K562 (cell line): ENCODE data around the gene AMIGO1. TPM values are rescaled to one million over a fixed set of nuclear protein-coding genes. Genes with fewer than 3 reads are reported as not detected.

Experiments used
- BCOR ChIP-seq: fragments of 450-650 bp; IDR thresholded peaks from 2 replicates; pipeline ENCODE4 v1.6.1; 2016
- BRF2 ChIP-seq: IDR thresholded peaks from 3 replicates; pipeline ENCODE4 v1.6.1; 2011; ENCODE audit warnings: borderline replicate concordance, mild to moderate bottlenecking; ENCODE audit not compliant: insufficient read length, insufficient read depth
- C11orf30 ChIP-seq: fragments of 450-650 bp; IDR thresholded peaks from 2 replicates; pipeline ENCODE4 v1.6.1; 2016; ENCODE audit warnings: low read depth, mild to moderate bottlenecking
- GMEB1 ChIP-seq: fragments of 250-450 bp; sonication (Bioruptor Pico); IDR thresholded peaks from 2 replicates; pipeline ENCODE4 v1.4.0; 2020; ENCODE audit warnings: mild to moderate bottlenecking
- HDGF ChIP-seq: fragments of 450-650 bp; IDR thresholded peaks from 2 replicates; pipeline ENCODE4 v1.6.1; 2016
- HOXB6 ChIP-seq: fragments of 250-450 bp; sonication (Bioruptor Pico); IDR thresholded peaks from 2 replicates; pipeline ENCODE4 v1.5.1; 2022; ENCODE audit warnings: mild to moderate bottlenecking, borderline replicate concordance
- HSF4 ChIP-seq: fragments of 250-450 bp; sonication (Bioruptor Pico); IDR thresholded peaks from 2 replicates; pipeline ENCODE4 v2.1.2; 2022; ENCODE audit warnings: mild to moderate bottlenecking, moderate library complexity, borderline replicate concordance
- KDM1A ChIP-seq, 2 experiments: fragments of 450-650 bp; IDR thresholded peaks; 2 replicates each; pipeline ENCODE4 v1.6.1; 2016; ENCODE audit warnings: mild to moderate bottlenecking in 2 of 2
- KLF1 ChIP-seq: fragments of 450-650 bp; IDR thresholded peaks from 2 replicates; pipeline ENCODE4 v1.6.1; 2016; ENCODE audit warnings: missing genetic modification characterization, missing compliant biosample characterization
- MTA3 ChIP-seq: fragments of 450-650 bp; formaldehyde crosslinking; IDR thresholded peaks from 2 replicates; pipeline ENCODE4 v1.6.1; 2017; ENCODE audit warnings: mild to moderate bottlenecking, borderline replicate concordance
- NR0B1 ChIP-seq: fragments of 450-650 bp; IDR thresholded peaks from one replicate; pipeline ENCODE4 v1.6.1; 2018; ENCODE audit warnings: mild to moderate bottlenecking, moderate library complexity; ENCODE audit not compliant: partially characterized antibody
- PHF20 ChIP-seq: fragments of 450-650 bp; IDR thresholded peaks from 2 replicates; pipeline ENCODE4 v1.6.1; 2018; ENCODE audit not compliant: partially characterized antibody
- POLR2AphosphoS5 ChIP-seq: IDR thresholded peaks from 2 replicates; pipeline ENCODE4 v1.6.1; 2011; ENCODE audit warnings: mild to moderate bottlenecking, low read depth, low read length, moderate library complexity; ENCODE audit not compliant: control insufficient read depth, insufficient read depth
- POLR2G ChIP-seq: fragments of 200-400 bp; formaldehyde crosslinking; IDR thresholded peaks from 2 replicates; pipeline ENCODE4 v1.6.1; 2017; ENCODE audit warnings: low read depth, mild to moderate bottlenecking, antibody characterized with exemption, low read length, moderate library complexity
- POU5F1 ChIP-seq: fragments of 150-350 bp; IDR thresholded peaks from 2 replicates; pipeline ENCODE4 v1.6.1; 2014; ENCODE audit warnings: borderline replicate concordance, low read length, low read depth, mild to moderate bottlenecking; ENCODE audit not compliant: partially characterized antibody
- SMAD4 ChIP-seq: fragments of 250-450 bp; sonication (Bioruptor Pico); conservative IDR thresholded peaks from 2 replicates; pipeline ENCODE4 v1.8.0; 2021; ENCODE audit warnings: inconsistent platforms, mild to moderate bottlenecking, moderate library complexity
- TBP ChIP-seq: optimal IDR thresholded peaks from 2 replicates; pipeline ENCODE3; 2011; ENCODE audit warnings: low read depth, low read length, improper control_type of control experiment
- TEAD1 ChIP-seq, 2 experiments: fragments of 450-650 bp in 1 of 2; sonication (generic) in 1 of 2; formaldehyde crosslinking; IDR thresholded peaks; 2 replicates each; pipeline versions ENCODE4 v1.4.0 to v1.8.0; 2020 to 2022; ENCODE audit warnings: mild to moderate bottlenecking in 2 of 2, missing genetic modification reagents in 1 of 2
- TFE3 ChIP-seq: fragments of 450-650 bp; formaldehyde crosslinking; IDR thresholded peaks from 2 replicates; pipeline ENCODE4 v1.4.0; 2020; ENCODE audit warnings: mild to moderate bottlenecking, mixed read lengths
- ZBTB8A ChIP-seq: fragments of 450-650 bp; IDR thresholded peaks from 2 replicates; pipeline ENCODE4 v1.6.1; 2018; ENCODE audit warnings: mild to moderate bottlenecking, moderate library complexity; ENCODE audit not compliant: partially characterized antibody
- ZC3H4 ChIP-seq: sonication (generic); formaldehyde crosslinking; IDR thresholded peaks from 2 replicates; pipeline ENCODE4 v1.9.0; 2021; ENCODE audit warnings: missing genetic modification reagents, borderline replicate concordance
- ZNF766 ChIP-seq: fragments of 200-800 bp; sonication (Bioruptor generic); conservative IDR thresholded peaks from 2 replicates; pipeline ENCODE4 v1.6.1; 2016; ENCODE audit warnings: missing genetic modification characterization, missing compliant biosample characterization
- polyA plus RNA-seq, 8 experiments: library from polyadenylated mRNA; depleted of rRNA in 4 of 8; stranded (reverse) in 5 of 8; unstranded in 3 of 8; fragments of >200 nt; fragmentation: Nextera tagmentation in 2 of 8; fragmentation: Illumina TruSeq in 1 of 8; extraction: Ambion mirVana in 2 of 8; extraction: Trizol in 1 of 8; gene quantifications; 2 replicates each; pipeline versions ENCODE4 v1.2.1 to v1.2.3, GENCODE V29; 2011 to 2014; ENCODE audit warnings: inconsistent platforms in 1 of 8, missing spikeins in 1 of 8
- total RNA-seq, 7 experiments: library from RNA; depleted of rRNA in 6 of 7; stranded (reverse); fragments of >200 nt in 6 of 7; fragmentation: Illumina TruSeq in 2 of 7; extraction: Trizol in 2 of 7; gene quantifications; 2 replicates each; pipeline versions ENCODE4 v1.2.1 to v1.2.3, GENCODE V29; 2011 to 2021; ENCODE audit warnings: low replicate concordance in 1 of 7

The AMIGO1 gene
- total and polyA plus RNA-seq, 9 of the 15 experiments (the other 6 are each of a cell fraction or from before 2014, with no cell fraction given), result 0.24 to 1.0 (median 0.54) TPM

- TF ChIP-seq BRF2, result no peak
- no peak for TF ChIP-seq POU5F1
- TF ChIP-seq TFE3 (CRISPR knock-in tag), result no peak
- peak; percentile 80; the same call in 1 of the 2 replicates for TF ChIP-seq MTA3
- TF ChIP-seq TBP, result peak; percentile 97
- peak in 1 of 2 experiments; percentile 27; a peak in 1 of 4 replicates for TF ChIP-seq TEAD1 (CRISPR knock-in tag; IDR thresholded peaks at IDR 0.05)
- peak; percentile 96 for TF ChIP-seq POLR2AphosphoS5
- peak; percentile 16; the same call in 1 of the 2 replicates for TF ChIP-seq BCOR
- TF ChIP-seq ZNF766 (CRISPR knock-in tag), result no peak
- TF ChIP-seq POLR2G, result peak; percentile 99
- no peak for TF ChIP-seq ZBTB8A
- TF ChIP-seq PHF20, result peak; percentile 81
- no peak for TF ChIP-seq KDM1A (IDR thresholded peaks at IDR 0.05)
- TF ChIP-seq HOXB6 (CRISPR knock-in tag), result no peak
- TF ChIP-seq HSF4, result no peak
- no peak for TF ChIP-seq ZC3H4 (CRISPR knock-in tag)
- peak; percentile 95 for TF ChIP-seq KLF1 (tag)
- TF ChIP-seq NR0B1, result no peak
- TF ChIP-seq SMAD4 (CRISPR knock-in tag), result 0 out of 2 replicates have a peak, but pooled peaks have one; percentile 15
- TF ChIP-seq C11orf30, result peak; percentile 65
- no peak; the same call in 1 of the 2 replicates for TF ChIP-seq GMEB1 (CRISPR knock-in tag)
- no peak for TF ChIP-seq HDGF
These were observed 39.1 kb upstream of the AMIGO1 start, which contains the start of gene GNAI3 (continued) for GRCh38 chr1:109548321-109549267.
